H1 (cell line): ENCODE results near the gene LBX1. TPM values are rescaled to one million over a fixed set of nuclear protein-coding genes. Genes with fewer than 3 reads are reported as not detected.

Experiments
- CHD1 ChIP-seq: IDR thresholded peaks from 2 replicates; pipeline ENCODE4 v1.6.1; 2012; ENCODE audit warnings: low read depth, low read length, improper control_type of control experiment
- NRF1 ChIP-seq: IDR thresholded peaks from 2 replicates; pipeline ENCODE4 v1.6.1; 2011; ENCODE audit warnings: mild to moderate bottlenecking, low read depth, low read length, improper control_type of control experiment
- SAP30 ChIP-seq: fragments of 300-600 bp; sonication (generic); IDR thresholded peaks from 2 replicates; pipeline ENCODE4 v1.7.1; 2012; ENCODE audit warnings: low read length, moderate library complexity, mild to moderate bottlenecking, inconsistent platforms; ENCODE audit not compliant: insufficient read depth, insufficient replicate concordance
- SIX5 ChIP-seq: IDR thresholded peaks from 2 replicates; pipeline ENCODE4 v1.6.1; 2011; ENCODE audit warnings: mild to moderate bottlenecking, low read depth, low read length
- SUZ12 ChIP-seq: fragments of 200-600 bp; sonication (generic); IDR thresholded peaks from 2 replicates; pipeline ENCODE4 v1.6.1; 2012; ENCODE audit warnings: mild to moderate bottlenecking, inconsistent platforms, low read length, moderate library complexity, mixed read lengths
- TBP ChIP-seq: IDR thresholded peaks from 2 replicates; pipeline ENCODE4 v1.6.1; 2011; ENCODE audit warnings: low read depth, low read length, improper control_type of control experiment
- ZNF274 ChIP-seq: IDR thresholded peaks from 2 replicates; pipeline ENCODE4 v1.7.0; 2012; ENCODE audit warnings: low read length, borderline replicate concordance; ENCODE audit errors: extremely low read depth
- polyA plus RNA-seq, 7 experiments: library from polyadenylated mRNA; depleted of rRNA in 3 of 7; stranded (reverse) in 5 of 7; unstranded in 2 of 7; fragments of >200 nt in 5 of 7; fragments of 200-250 nt in 2 of 7; gene quantifications; 1 replicate in 5 of 7; 2 replicates in 1 of 7; 4 replicates in 1 of 7; pipeline versions ENCODE4 v1.2.1 to v1.2.3, GENCODE V29; 2011 to 2013; ENCODE audit warnings: missing spikeins in 2 of 7, mixed read lengths in 2 of 7
- total RNA-seq: library from RNA; stranded (reverse); fragmentation: NEBNext Ultra II Directional; extraction: Animal tissue kit (Norgen Biotek cat#: 25700); gene quantifications from 2 replicates; pipeline ENCODE4 v1.2.1, GENCODE V29; 2021
- TF ChIP-seq, protein P1 (sequence below): IDR thresholded peaks from 2 replicates; pipeline ENCODE4 v1.6.1; 2011; ENCODE audit warnings: low read length, improper control_type of control experiment
- TF ChIP-seq, protein P2 (sequence below): IDR thresholded peaks from 2 replicates; pipeline ENCODE4 v1.6.1; 2012; ENCODE audit warnings: inconsistent platforms
- TF ChIP-seq, protein P3 (sequence below): fragments of 300-600 bp; sonication (generic); IDR thresholded peaks from 2 replicates; pipeline ENCODE4 v1.7.1; 2012; ENCODE audit warnings: low read length, moderate library complexity, mild to moderate bottlenecking, inconsistent platforms; ENCODE audit not compliant: insufficient replicate concordance

Gene LBX1
- total and polyA plus RNA-seq, 2 of the 8 experiments (the other 6 are each of a cell fraction or from before 2014, with no cell fraction given) = not detected

DNA sequence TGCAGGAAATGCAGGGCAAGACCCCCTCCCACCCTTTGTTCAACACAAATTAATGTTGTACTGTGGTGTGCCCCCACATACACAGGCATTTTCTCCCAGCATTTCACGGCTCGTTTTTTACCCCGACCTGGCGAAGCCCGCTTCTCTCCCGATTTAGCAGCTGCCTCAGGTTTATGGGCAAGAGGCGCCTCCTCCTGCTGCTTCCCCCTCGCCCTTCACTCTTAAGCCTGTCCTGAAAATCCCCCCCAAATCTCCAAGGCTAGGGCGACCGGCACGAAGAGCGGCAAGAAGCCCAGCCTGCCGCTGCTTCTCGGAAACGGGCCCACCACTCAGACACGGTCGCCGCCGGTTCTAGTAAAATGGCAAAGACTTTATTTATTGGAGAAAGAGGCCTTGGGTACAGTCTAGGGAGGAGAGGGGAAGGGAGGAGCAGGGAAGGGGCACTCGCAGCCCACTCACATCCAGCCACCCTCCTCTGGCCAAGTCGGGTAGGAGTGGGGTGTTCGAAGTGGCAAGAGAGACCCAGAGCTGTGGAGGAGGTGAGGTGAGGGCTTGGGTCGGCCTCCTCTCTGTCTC, 3.3 kb downstream of the LBX1 start (continued):
- TF ChIP-seq, protein P1, sequence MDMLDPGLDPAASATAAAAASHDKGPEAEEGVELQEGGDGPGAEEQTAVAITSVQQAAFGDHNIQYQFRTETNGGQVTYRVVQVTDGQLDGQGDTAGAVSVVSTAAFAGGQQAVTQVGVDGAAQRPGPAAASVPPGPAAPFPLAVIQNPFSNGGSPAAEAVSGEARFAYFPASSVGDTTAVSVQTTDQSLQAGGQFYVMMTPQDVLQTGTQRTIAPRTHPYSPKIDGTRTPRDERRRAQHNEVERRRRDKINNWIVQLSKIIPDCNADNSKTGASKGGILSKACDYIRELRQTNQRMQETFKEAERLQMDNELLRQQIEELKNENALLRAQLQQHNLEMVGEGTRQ = no peak
- TF ChIP-seq SIX5 = no peak
- no peak for TF ChIP-seq TBP
- TF ChIP-seq SAP30 = no peak
- TF ChIP-seq CHD1 = no peak
- TF ChIP-seq NRF1 = no peak
- TF ChIP-seq, protein P2, sequence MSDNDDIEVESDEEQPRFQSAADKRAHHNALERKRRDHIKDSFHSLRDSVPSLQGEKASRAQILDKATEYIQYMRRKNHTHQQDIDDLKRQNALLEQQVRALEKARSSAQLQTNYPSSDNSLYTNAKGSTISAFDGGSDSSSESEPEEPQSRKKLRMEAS = no peak
- TF ChIP-seq SUZ12 = peak; percentile 65
- TF ChIP-seq, protein P3, sequence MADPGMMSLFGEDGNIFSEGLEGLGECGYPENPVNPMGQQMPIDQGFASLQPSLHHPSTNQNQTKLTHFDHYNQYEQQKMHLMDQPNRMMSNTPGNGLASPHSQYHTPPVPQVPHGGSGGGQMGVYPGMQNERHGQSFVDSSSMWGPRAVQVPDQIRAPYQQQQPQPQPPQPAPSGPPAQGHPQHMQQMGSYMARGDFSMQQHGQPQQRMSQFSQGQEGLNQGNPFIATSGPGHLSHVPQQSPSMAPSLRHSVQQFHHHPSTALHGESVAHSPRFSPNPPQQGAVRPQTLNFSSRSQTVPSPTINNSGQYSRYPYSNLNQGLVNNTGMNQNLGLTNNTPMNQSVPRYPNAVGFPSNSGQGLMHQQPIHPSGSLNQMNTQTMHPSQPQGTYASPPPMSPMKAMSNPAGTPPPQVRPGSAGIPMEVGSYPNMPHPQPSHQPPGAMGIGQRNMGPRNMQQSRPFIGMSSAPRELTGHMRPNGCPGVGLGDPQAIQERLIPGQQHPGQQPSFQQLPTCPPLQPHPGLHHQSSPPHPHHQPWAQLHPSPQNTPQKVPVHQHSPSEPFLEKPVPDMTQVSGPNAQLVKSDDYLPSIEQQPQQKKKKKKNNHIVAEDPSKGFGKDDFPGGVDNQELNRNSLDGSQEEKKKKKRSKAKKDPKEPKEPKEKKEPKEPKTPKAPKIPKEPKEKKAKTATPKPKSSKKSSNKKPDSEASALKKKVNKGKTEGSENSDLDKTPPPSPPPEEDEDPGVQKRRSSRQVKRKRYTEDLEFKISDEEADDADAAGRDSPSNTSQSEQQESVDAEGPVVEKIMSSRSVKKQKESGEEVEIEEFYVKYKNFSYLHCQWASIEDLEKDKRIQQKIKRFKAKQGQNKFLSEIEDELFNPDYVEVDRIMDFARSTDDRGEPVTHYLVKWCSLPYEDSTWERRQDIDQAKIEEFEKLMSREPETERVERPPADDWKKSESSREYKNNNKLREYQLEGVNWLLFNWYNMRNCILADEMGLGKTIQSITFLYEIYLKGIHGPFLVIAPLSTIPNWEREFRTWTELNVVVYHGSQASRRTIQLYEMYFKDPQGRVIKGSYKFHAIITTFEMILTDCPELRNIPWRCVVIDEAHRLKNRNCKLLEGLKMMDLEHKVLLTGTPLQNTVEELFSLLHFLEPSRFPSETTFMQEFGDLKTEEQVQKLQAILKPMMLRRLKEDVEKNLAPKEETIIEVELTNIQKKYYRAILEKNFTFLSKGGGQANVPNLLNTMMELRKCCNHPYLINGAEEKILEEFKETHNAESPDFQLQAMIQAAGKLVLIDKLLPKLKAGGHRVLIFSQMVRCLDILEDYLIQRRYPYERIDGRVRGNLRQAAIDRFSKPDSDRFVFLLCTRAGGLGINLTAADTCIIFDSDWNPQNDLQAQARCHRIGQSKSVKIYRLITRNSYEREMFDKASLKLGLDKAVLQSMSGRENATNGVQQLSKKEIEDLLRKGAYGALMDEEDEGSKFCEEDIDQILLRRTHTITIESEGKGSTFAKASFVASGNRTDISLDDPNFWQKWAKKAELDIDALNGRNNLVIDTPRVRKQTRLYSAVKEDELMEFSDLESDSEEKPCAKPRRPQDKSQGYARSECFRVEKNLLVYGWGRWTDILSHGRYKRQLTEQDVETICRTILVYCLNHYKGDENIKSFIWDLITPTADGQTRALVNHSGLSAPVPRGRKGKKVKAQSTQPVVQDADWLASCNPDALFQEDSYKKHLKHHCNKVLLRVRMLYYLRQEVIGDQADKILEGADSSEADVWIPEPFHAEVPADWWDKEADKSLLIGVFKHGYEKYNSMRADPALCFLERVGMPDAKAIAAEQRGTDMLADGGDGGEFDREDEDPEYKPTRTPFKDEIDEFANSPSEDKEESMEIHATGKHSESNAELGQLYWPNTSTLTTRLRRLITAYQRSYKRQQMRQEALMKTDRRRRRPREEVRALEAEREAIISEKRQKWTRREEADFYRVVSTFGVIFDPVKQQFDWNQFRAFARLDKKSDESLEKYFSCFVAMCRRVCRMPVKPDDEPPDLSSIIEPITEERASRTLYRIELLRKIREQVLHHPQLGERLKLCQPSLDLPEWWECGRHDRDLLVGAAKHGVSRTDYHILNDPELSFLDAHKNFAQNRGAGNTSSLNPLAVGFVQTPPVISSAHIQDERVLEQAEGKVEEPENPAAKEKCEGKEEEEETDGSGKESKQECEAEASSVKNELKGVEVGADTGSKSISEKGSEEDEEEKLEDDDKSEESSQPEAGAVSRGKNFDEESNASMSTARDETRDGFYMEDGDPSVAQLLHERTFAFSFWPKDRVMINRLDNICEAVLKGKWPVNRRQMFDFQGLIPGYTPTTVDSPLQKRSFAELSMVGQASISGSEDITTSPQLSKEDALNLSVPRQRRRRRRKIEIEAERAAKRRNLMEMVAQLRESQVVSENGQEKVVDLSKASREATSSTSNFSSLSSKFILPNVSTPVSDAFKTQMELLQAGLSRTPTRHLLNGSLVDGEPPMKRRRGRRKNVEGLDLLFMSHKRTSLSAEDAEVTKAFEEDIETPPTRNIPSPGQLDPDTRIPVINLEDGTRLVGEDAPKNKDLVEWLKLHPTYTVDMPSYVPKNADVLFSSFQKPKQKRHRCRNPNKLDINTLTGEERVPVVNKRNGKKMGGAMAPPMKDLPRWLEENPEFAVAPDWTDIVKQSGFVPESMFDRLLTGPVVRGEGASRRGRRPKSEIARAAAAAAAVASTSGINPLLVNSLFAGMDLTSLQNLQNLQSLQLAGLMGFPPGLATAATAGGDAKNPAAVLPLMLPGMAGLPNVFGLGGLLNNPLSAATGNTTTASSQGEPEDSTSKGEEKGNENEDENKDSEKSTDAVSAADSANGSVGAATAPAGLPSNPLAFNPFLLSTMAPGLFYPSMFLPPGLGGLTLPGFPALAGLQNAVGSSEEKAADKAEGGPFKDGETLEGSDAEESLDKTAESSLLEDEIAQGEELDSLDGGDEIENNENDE = no peak
- TF ChIP-seq ZNF274 = no peak
